GM23338 (cell line): ENCODE results near the gene ARHGAP10. TPM values are rescaled to one million over a fixed set of nuclear protein-coding genes. Genes with fewer than 3 reads are reported as not detected.

ENCODE experiments used
- ATAC-seq: fragments of 200-7000 bp; cut with Tn5 transposase; 3 replicates; pipeline ENCODE4 v1.9.1; 2020
- DNase-seq: peaks from one replicate; pipeline ENCODE4 v3.0.0-alpha.2; 2015; ENCODE audit warnings: low spot score
- H2AFZ ChIP-seq: fragments of 200-600 bp; sonication (generic); 2 replicates; pipeline ENCODE4 v1.8.0; 2016; ENCODE audit warnings: antibody characterized with exemption, mild to moderate bottlenecking, moderate library complexity
- H3F3A ChIP-seq: fragments of 200-600 bp; sonication (generic); replicated peaks from 2 replicates; pipeline ENCODE4 v1.8.0; 2017; ENCODE audit warnings: antibody characterized with exemption, mixed run types, low read depth
- H3K27ac ChIP-seq: fragments of 200-600 bp; sonication (generic); 2 replicates; pipeline ENCODE4 v1.6.1; 2016; ENCODE audit warnings: low read depth
- H3K27me3 ChIP-seq: fragments of 200-600 bp; sonication (generic); 2 replicates; pipeline ENCODE4 v1.8.0; 2016; ENCODE audit warnings: mild to moderate bottlenecking, mixed run types, moderate library complexity; ENCODE audit not compliant: insufficient read depth
- H3K36me3 ChIP-seq: fragments of 200-600 bp; sonication (generic); 2 replicates; pipeline ENCODE4 v1.8.0; 2016; ENCODE audit warnings: mild to moderate bottlenecking; ENCODE audit not compliant: insufficient read depth
- H3K4me1 ChIP-seq: fragments of 200-600 bp; sonication (generic); 2 replicates; pipeline ENCODE4 v1.8.0; 2016; ENCODE audit warnings: mild to moderate bottlenecking, moderate library complexity; ENCODE audit not compliant: insufficient read depth
- H3K4me2 ChIP-seq: fragments of 200-600 bp; sonication (generic); 2 replicates; pipeline ENCODE4 v1.7.1; 2017; ENCODE audit warnings: mixed run types
- H3K4me3 ChIP-seq: fragments of 200-600 bp; sonication (generic); 2 replicates; pipeline ENCODE4 v1.6.1; 2016; ENCODE audit warnings: mixed run types
- H3K79me2 ChIP-seq: fragments of 200-600 bp; sonication (generic); replicated peaks from 2 replicates; pipeline ENCODE4 v1.8.0; 2017; ENCODE audit warnings: mild to moderate bottlenecking; ENCODE audit not compliant: insufficient read depth
- H3K9me2 ChIP-seq: fragments of 200-600 bp; sonication (generic); 2 replicates; pipeline ENCODE4 v1.8.0; 2017; ENCODE audit not compliant: insufficient read depth
- H4K20me1 ChIP-seq: fragments of 200-600 bp; sonication (generic); replicated peaks from 2 replicates; pipeline ENCODE4 v1.8.0; 2017; ENCODE audit warnings: mild to moderate bottlenecking; ENCODE audit not compliant: insufficient read depth
- H3K27ac Mint-ChIP-seq: 2 replicates; pipeline ENCODE4 v1.8.0; 2020; ENCODE audit warnings: inconsistent platforms, mild to moderate bottlenecking, moderate library complexity, mixed read lengths
- H3K27me3 Mint-ChIP-seq: 3 replicates; pipeline ENCODE4 v1.8.0; 2022; ENCODE audit warnings: low read depth, mild to moderate bottlenecking, moderate library complexity, mixed read lengths, inconsistent platforms; ENCODE audit not compliant: insufficient read depth, poor library complexity
- H3K36me3 Mint-ChIP-seq: 3 replicates; pipeline ENCODE4 v1.8.0; 2021; ENCODE audit warnings: low read depth, mild to moderate bottlenecking, inconsistent platforms, moderate library complexity, mixed read lengths
- H3K4me1 Mint-ChIP-seq: 3 replicates; pipeline ENCODE4 v1.8.0; 2020; ENCODE audit warnings: mild to moderate bottlenecking, inconsistent platforms, mixed read lengths
- H3K4me3 Mint-ChIP-seq: 3 replicates; pipeline ENCODE4 v1.8.0; 2021; ENCODE audit warnings: moderate library complexity, mild to moderate bottlenecking, inconsistent platforms, mixed read lengths
- H3K9me3 Mint-ChIP-seq: 3 replicates; pipeline ENCODE4 v1.8.0; 2020; ENCODE audit warnings: moderate library complexity, mild to moderate bottlenecking, inconsistent platforms, mixed read lengths
- CREB1 ChIP-seq: fragments of 250-450 bp; sonication (Bioruptor Pico); IDR thresholded peaks from 2 replicates; pipeline ENCODE4 v1.5.0; 2020; ENCODE audit warnings: low read depth, mild to moderate bottlenecking, moderate library complexity
- CTCF ChIP-seq, 2 experiments: fragments of 200-600 bp in 1 of 2; sonication (generic) in 1 of 2; conservative IDR thresholded peaks; 2 replicates each; pipeline versions ENCODE4 v1.5.1 to v1.6.1; 2016 to 2017; ENCODE audit warnings: antibody characterized with exemption in 2 of 2, low read depth in 2 of 2, mild to moderate bottlenecking in 2 of 2, moderate library complexity in 1 of 2
- ETS1 ChIP-seq: IDR thresholded peaks from 2 replicates; pipeline ENCODE4 v1.6.1; 2016; ENCODE audit warnings: antibody characterized with exemption
- EZH2 ChIP-seq: fragments of 200-600 bp; sonication (generic); IDR thresholded peaks from one replicate; pipeline ENCODE4 v1.8.0; 2017; ENCODE audit warnings: antibody characterized with exemption, mild to moderate bottlenecking, low read depth; ENCODE audit not compliant: unreplicated experiment
- JUNB ChIP-seq: IDR thresholded peaks from one replicate; pipeline ENCODE4 v1.6.1; 2016; ENCODE audit warnings: antibody characterized with exemption; ENCODE audit not compliant: unreplicated experiment
- NANOG ChIP-seq: IDR thresholded peaks from 2 replicates; pipeline ENCODE4 v1.6.1; 2016; ENCODE audit warnings: antibody characterized with exemption, borderline replicate concordance
- REST ChIP-seq: IDR thresholded peaks from one replicate; pipeline ENCODE4 v1.6.1; 2018; ENCODE audit warnings: antibody characterized with exemption; ENCODE audit not compliant: unreplicated experiment
- ZNF114 ChIP-seq: fragments of 250-450 bp; sonication (Bioruptor Pico); IDR thresholded peaks from 2 replicates; pipeline ENCODE4 v1.5.0; 2020; ENCODE audit warnings: mild to moderate bottlenecking, moderate library complexity
- ZNF331 ChIP-seq: fragments of 250-450 bp; sonication (Bioruptor Pico); IDR thresholded peaks from 2 replicates; pipeline ENCODE4 v1.5.0; 2020; ENCODE audit warnings: low read depth, mild to moderate bottlenecking, moderate library complexity
- polyA plus RNA-seq: library from polyadenylated mRNA; unstranded; fragments of >200 nt; fragmentation: Nextera tagmentation; extraction: Ambion mirVana; gene quantifications from 2 replicates; pipeline ENCODE4 v1.2.1, GENCODE V29; 2016
- total RNA-seq: library from RNA; depleted of rRNA; stranded (reverse); fragments of >200 nt; shearing (Covaris generic); gene quantifications from 2 replicates; pipeline ENCODE4 v1.2.3, GENCODE V29; 2014

ARHGAP10 gene
- total and polyA plus RNA-seq, 2 experiments from 2014 or later: 5.1 to 6.3 TPM

- no peak overlapping the region for H3K4me3 Mint-ChIP-seq
- no peak overlapping the region for H3K27ac ChIP-seq
- H3K9me3 Mint-ChIP-seq: no peaks in the 10 kb centered on the region
- H4K20me1 ChIP-seq: no peaks in the 10 kb centered on the region
- H3K36me3 ChIP-seq: no peaks in the 10 kb centered on the region
- ATAC-seq: no peak
- TF ChIP-seq EZH2 (no peak), CREB1 (CRISPR knock-in tag) (no peak), ZNF114 (CRISPR knock-in tag) (no peak), REST (no peak), JUNB (no peak), CTCF (conservative IDR thresholded peaks at IDR 0.05; ENCODE audit: low read depth in 2 of 2) (no peak), ZNF331 (no peak)
- H3K79me2 ChIP-seq: no peaks in the 10 kb centered on the region
- H3K4me1 ChIP-seq: peaks cover 7% of the 10 kb centered on the region; the same call in 1 of the 2 replicates
- peaks cover 11% of the 10 kb centered on the region; the same call in 2 of the 3 replicates for H3K4me1 Mint-ChIP-seq
- H3F3A ChIP-seq: no peaks in the 10 kb centered on the region
- no peak overlapping the region for H3K4me3 ChIP-seq
- no peak overlapping the region for H2AFZ ChIP-seq
- no peak for DNase-seq
- no peak overlapping the region for H3K4me2 ChIP-seq
- no peaks in the 10 kb centered on the region for H3K27me3 ChIP-seq
- no peaks in the 10 kb centered on the region; the same call in 1 of the 2 replicates for H3K9me2 ChIP-seq
- H3K27me3 Mint-ChIP-seq: peaks cover 2% of the 10 kb centered on the region
- no peak overlapping the region for H3K27ac Mint-ChIP-seq
- H3K36me3 Mint-ChIP-seq: no peaks in the 10 kb centered on the region
Measured at GRCh38 chr4:148015468-148015867, 283.6 kb downstream of the ARHGAP10 start.

- H3K9me3 Mint-ChIP-seq: no peaks in the 10 kb centered on the region
- Histone ChIP-seq H3K4me3 (no peak overlapping the region), H3K27me3 (no peaks in the 10 kb centered on the region), H3K27ac (no peak overlapping the region), H4K20me1 (no peaks in the 10 kb centered on the region), H3K4me2 (no peak overlapping the region), H3F3A (no peaks in the 10 kb centered on the region), H3K79me2 (no peaks in the 10 kb centered on the region), H3K4me1 (peaks cover 7% of the 10 kb centered on the region; the same call in 1 of the 2 replicates), H3K9me2 (no peaks in the 10 kb centered on the region; the same call in 1 of the 2 replicates), H2AFZ (no peak overlapping the region), H3K36me3 (no peaks in the 10 kb centered on the region)
- no peaks in the 10 kb centered on the region for H3K36me3 Mint-ChIP-seq
- ATAC-seq (no peak), DNase-seq (no peak)
- H3K4me3 Mint-ChIP-seq: no peak overlapping the region
- peaks cover 11% of the 10 kb centered on the region; the same call in 2 of the 3 replicates for H3K4me1 Mint-ChIP-seq
- peaks cover 2% of the 10 kb centered on the region for H3K27me3 Mint-ChIP-seq
- H3K27ac Mint-ChIP-seq: no peak overlapping the region
- TF ChIP-seq NANOG (no peak), ETS1 (no peak), REST (no peak), ZNF114 (CRISPR knock-in tag) (no peak), CTCF (conservative IDR thresholded peaks at IDR 0.05; ENCODE audit: low read depth in 2 of 2) (no peak)
Measured at GRCh38 chr4:148016063-148016637, 284.3 kb downstream of the ARHGAP10 start.
